ENCODE measurements around the gene LGALS9.

DNA sequence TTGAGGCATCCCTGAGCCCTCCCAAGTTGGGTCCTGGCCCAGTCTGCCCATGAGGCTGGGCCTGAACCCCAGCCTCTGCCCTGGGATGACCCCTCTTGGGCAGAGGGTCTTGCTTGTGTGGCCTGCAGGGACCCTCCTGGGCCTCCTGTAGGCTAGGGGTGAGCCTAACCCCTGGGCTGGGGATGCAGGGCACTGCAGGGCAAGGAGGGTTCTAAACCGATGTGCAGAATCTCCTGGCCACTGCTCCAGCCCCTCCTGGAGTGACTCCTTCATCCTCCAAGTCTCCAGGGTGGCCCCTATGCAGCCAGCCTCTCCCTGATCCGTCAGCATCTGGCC lies 37.5 kb downstream of the LGALS9 start:
- TF ChIP-seq RAD21 (conservative IDR thresholded peaks at IDR 0.05 in 1 of 2, IDR thresholded peaks at IDR 0.05 in 1 of 2): no peak
- TF ChIP-seq, protein P1, sequence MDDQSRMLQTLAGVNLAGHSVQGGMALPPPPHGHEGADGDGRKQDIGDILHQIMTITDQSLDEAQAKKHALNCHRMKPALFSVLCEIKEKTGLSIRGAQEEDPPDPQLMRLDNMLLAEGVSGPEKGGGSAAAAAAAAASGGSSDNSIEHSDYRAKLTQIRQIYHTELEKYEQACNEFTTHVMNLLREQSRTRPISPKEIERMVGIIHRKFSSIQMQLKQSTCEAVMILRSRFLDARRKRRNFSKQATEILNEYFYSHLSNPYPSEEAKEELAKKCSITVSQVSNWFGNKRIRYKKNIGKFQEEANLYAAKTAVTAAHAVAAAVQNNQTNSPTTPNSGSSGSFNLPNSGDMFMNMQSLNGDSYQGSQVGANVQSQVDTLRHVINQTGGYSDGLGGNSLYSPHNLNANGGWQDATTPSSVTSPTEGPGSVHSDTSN (IDR thresholded peaks at IDR 0.05): no peak
- TF ChIP-seq, protein P2, sequence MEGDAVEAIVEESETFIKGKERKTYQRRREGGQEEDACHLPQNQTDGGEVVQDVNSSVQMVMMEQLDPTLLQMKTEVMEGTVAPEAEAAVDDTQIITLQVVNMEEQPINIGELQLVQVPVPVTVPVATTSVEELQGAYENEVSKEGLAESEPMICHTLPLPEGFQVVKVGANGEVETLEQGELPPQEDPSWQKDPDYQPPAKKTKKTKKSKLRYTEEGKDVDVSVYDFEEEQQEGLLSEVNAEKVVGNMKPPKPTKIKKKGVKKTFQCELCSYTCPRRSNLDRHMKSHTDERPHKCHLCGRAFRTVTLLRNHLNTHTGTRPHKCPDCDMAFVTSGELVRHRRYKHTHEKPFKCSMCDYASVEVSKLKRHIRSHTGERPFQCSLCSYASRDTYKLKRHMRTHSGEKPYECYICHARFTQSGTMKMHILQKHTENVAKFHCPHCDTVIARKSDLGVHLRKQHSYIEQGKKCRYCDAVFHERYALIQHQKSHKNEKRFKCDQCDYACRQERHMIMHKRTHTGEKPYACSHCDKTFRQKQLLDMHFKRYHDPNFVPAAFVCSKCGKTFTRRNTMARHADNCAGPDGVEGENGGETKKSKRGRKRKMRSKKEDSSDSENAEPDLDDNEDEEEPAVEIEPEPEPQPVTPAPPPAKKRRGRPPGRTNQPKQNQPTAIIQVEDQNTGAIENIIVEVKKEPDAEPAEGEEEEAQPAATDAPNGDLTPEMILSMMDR (IDR thresholded peaks at IDR 0.05): no peak
- TF ChIP-seq RFX5 (IDR thresholded peaks at IDR 0.05): no peak
- no peak for TF ChIP-seq POLR2A (IDR thresholded peaks at IDR 0.05; ENCODE audit: low read length)
- TF ChIP-seq ESRRA (IDR thresholded peaks at IDR 0.05; ENCODE audit: borderline replicate concordance, low read length): no peak
- TF ChIP-seq, protein P3, sequence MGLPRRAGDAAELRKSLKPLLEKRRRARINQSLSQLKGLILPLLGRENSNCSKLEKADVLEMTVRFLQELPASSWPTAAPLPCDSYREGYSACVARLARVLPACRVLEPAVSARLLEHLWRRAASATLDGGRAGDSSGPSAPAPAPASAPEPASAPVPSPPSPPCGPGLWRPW (IDR thresholded peaks at IDR 0.05): no peak
- TF ChIP-seq, protein P4, sequence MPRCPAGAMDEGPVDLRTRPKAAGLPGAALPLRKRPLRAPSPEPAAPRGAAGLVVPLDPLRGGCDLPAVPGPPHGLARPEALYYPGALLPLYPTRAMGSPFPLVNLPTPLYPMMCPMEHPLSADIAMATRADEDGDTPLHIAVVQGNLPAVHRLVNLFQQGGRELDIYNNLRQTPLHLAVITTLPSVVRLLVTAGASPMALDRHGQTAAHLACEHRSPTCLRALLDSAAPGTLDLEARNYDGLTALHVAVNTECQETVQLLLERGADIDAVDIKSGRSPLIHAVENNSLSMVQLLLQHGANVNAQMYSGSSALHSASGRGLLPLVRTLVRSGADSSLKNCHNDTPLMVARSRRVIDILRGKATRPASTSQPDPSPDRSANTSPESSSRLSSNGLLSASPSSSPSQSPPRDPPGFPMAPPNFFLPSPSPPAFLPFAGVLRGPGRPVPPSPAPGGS (IDR thresholded peaks at IDR 0.05): no peak
- TF ChIP-seq EP300 (IDR thresholded peaks at IDR 0.05): no peak
